SK-N-SH (cell line): ENCODE data around the gene C7orf25. TPM values are rescaled to one million over a fixed set of nuclear protein-coding genes. Genes with fewer than 3 reads are reported as not detected.

Experiments used
- CTCF ChIA-PET: fragments of 300-600, 350-600 bp; formaldehyde crosslinking; extraction: SDS; loops from one replicate; lab custom pipeline; 2021; lab: Yijun Ruan, JAX
- POLR2A ChIA-PET: fragments of 350-600 bp; sonication (Branson Sonifier 250); formaldehyde crosslinking; extraction: SDS; loops from one replicate; lab custom pipeline; 2020; ENCODE audit warnings: antibody characterized with exemption, inconsistent platforms; lab: Yijun Ruan, JAX
- DNase-seq: peaks from one replicate; pipeline ENCODE4 v3.0.0; 2012
- H2AFZ ChIP-seq: fragments of 200-600 bp; sonication (generic); 2 replicates; pipeline ENCODE4 v1.8.1; 2016; ENCODE audit warnings: antibody characterized with exemption, mild to moderate bottlenecking, low read depth
- H3F3A ChIP-seq: fragments of 200-600 bp; sonication (generic); replicated peaks from 2 replicates; pipeline ENCODE3; 2016; ENCODE audit warnings: antibody characterized with exemption, mild to moderate bottlenecking; ENCODE audit not compliant: insufficient read depth
- H3K27ac ChIP-seq, 2 experiments: fragments of 200-500 bp in 1 of 2; fragments of 200-600 bp in 1 of 2; sonication (Bioruptor generic) in 1 of 2; sonication (generic), shearing (Covaris generic) in 1 of 2; 2 replicates each; pipeline versions ENCODE4 v1.5.1 to v1.6.1; 2014 to 2016; ENCODE audit warnings: low read depth in 2 of 2, inconsistent platforms in 1 of 2, low read length in 1 of 2, mild to moderate bottlenecking in 1 of 2, mixed read lengths in 1 of 2
- H3K27me3 ChIP-seq: fragments of 200-600 bp; sonication (generic), shearing (Covaris generic); 2 replicates; pipeline ENCODE4 v1.6.1; 2016; ENCODE audit warnings: mixed run types; ENCODE audit not compliant: insufficient read depth
- H3K36me3 ChIP-seq, 2 experiments: fragments of 200-500 bp in 1 of 2; fragments of 200-600 bp in 1 of 2; sonication (Bioruptor generic) in 1 of 2; sonication (generic) in 1 of 2; replicated peaks in 1 of 2; 2 replicates each; pipeline versions ENCODE3 to v1.5.1; 2014 to 2016; ENCODE audit warnings: low read length in 1 of 2, mild to moderate bottlenecking in 1 of 2; ENCODE audit not compliant: insufficient read depth in 2 of 2, control insufficient read depth in 1 of 2
- H3K4me1 ChIP-seq, 2 experiments: fragments of 200-500 bp in 1 of 2; fragments of 200-600 bp in 1 of 2; sonication (Bioruptor generic) in 1 of 2; sonication (generic), shearing (Covaris generic) in 1 of 2; 2 replicates each; pipeline versions ENCODE4 v1.5.1 to v1.6.1; 2014 to 2016; ENCODE audit warnings: low read depth in 1 of 2, low read length in 1 of 2, mixed run types in 1 of 2; ENCODE audit not compliant: insufficient read depth in 2 of 2, control insufficient read depth in 1 of 2
- H3K4me2 ChIP-seq: fragments of 200-600 bp; sonication (generic), shearing (Covaris generic); 2 replicates; pipeline ENCODE4 v1.6.1; 2017; ENCODE audit warnings: mixed run types
- H3K4me3 ChIP-seq, 2 experiments: fragments of 200-500 bp in 1 of 2; fragments of 200-600 bp in 1 of 2; sonication (Bioruptor generic) in 1 of 2; sonication (generic), shearing (Covaris generic) in 1 of 2; 2 replicates each; pipeline versions ENCODE4 v1.5.1 to v1.8.1; 2014 to 2016; ENCODE audit warnings: low read depth in 2 of 2, inconsistent platforms in 1 of 2, low read length in 1 of 2, mild to moderate bottlenecking in 1 of 2, mixed read lengths in 1 of 2, moderate library complexity in 1 of 2
- H3K79me2 ChIP-seq: fragments of 200-600 bp; sonication (generic); 2 replicates; pipeline ENCODE4 v1.8.1; 2017; ENCODE audit warnings: mild to moderate bottlenecking; ENCODE audit not compliant: insufficient read depth
- H3K9ac ChIP-seq: fragments of 200-600 bp; sonication (generic); 2 replicates; pipeline ENCODE4 v1.6.1; 2017; ENCODE audit warnings: mixed run types
- H3K9me2 ChIP-seq: fragments of 200-600 bp; sonication (generic); 2 replicates; pipeline ENCODE4 v1.6.1; 2017; ENCODE audit warnings: mixed run types
- H3K9me3 ChIP-seq: fragments of 200-600 bp; sonication (generic); 2 replicates; pipeline ENCODE4 v1.6.1; 2017; ENCODE audit warnings: mixed run types, mild to moderate bottlenecking, moderate library complexity
- H4K20me1 ChIP-seq: fragments of 200-600 bp; sonication (generic); 2 replicates; pipeline ENCODE4 v1.6.1; 2017; ENCODE audit warnings: mild to moderate bottlenecking, mixed run types; ENCODE audit not compliant: insufficient read depth
- ELF1 ChIP-seq: IDR thresholded peaks from 2 replicates; pipeline ENCODE4 v1.4.0; 2012
- GATA2 ChIP-seq: sonication (generic); formaldehyde crosslinking; IDR thresholded peaks from 2 replicates; pipeline ENCODE4 v1.5.0; 2020; ENCODE audit warnings: mild to moderate bottlenecking, missing genetic modification reagents
- IRF3 ChIP-seq: fragments of 150-350 bp; IDR thresholded peaks from 2 replicates; pipeline ENCODE4 v1.6.1; 2016; ENCODE audit warnings: mild to moderate bottlenecking, low read depth, low read length
- MAX ChIP-seq: IDR thresholded peaks from 2 replicates; pipeline ENCODE4 v1.4.0; 2012; ENCODE audit warnings: low read depth
- MEF2A ChIP-seq: IDR thresholded peaks from 2 replicates; pipeline ENCODE4 v1.4.0; 2012; ENCODE audit warnings: low read depth, borderline replicate concordance
- MXI1 ChIP-seq: IDR thresholded peaks from 2 replicates; pipeline ENCODE4 v1.6.1; 2012; ENCODE audit warnings: mild to moderate bottlenecking, low read depth, low read length, improper control_type of control experiment
- NFIC ChIP-seq: IDR thresholded peaks from 2 replicates; pipeline ENCODE4 v1.4.0; 2012; ENCODE audit warnings: borderline replicate concordance
- POLR2AphosphoS5 ChIP-seq: IDR thresholded peaks from 2 replicates; pipeline ENCODE4 v1.6.1; 2012; ENCODE audit warnings: low read depth, low read length
- RAD21 ChIP-seq: IDR thresholded peaks from 2 replicates; pipeline ENCODE4 v1.6.1; 2012; ENCODE audit warnings: mild to moderate bottlenecking, low read length
- RCOR1 ChIP-seq: fragments of 150-350 bp; IDR thresholded peaks from 2 replicates; pipeline ENCODE4 v1.6.1; 2017; ENCODE audit warnings: antibody characterized with exemption, low read length
- RFX5 ChIP-seq: IDR thresholded peaks from 2 replicates; pipeline ENCODE4 v1.6.1; 2012; ENCODE audit warnings: mild to moderate bottlenecking, improper control_type of control experiment, low read length
- RXRA ChIP-seq: IDR thresholded peaks from 2 replicates; pipeline ENCODE4 v1.4.0; 2012; ENCODE audit warnings: low read depth, mild to moderate bottlenecking, borderline replicate concordance
- SIN3A ChIP-seq: IDR thresholded peaks from 2 replicates; pipeline ENCODE4 v1.6.1; 2012; ENCODE audit warnings: low read depth, mild to moderate bottlenecking, low read length, moderate library complexity, borderline replicate concordance
- SMC3 ChIP-seq: IDR thresholded peaks from 2 replicates; pipeline ENCODE4 v1.6.1; 2012; ENCODE audit warnings: low read depth, low read length, improper control_type of control experiment
- TAF1 ChIP-seq: IDR thresholded peaks from 2 replicates; pipeline ENCODE4 v1.6.1; 2012; ENCODE audit warnings: low read depth, mild to moderate bottlenecking, low read length, moderate library complexity, borderline replicate concordance
- TCF12 ChIP-seq: IDR thresholded peaks from 2 replicates; pipeline ENCODE4 v1.4.0; 2012
- USF1 ChIP-seq: IDR thresholded peaks from 2 replicates; pipeline ENCODE4 v1.4.0; 2012; ENCODE audit warnings: low read depth, borderline replicate concordance
- YY1 ChIP-seq: IDR thresholded peaks from 2 replicates; pipeline ENCODE4 v1.4.0; 2012; ENCODE audit warnings: low read depth, mild to moderate bottlenecking
- ZBTB33 ChIP-seq: IDR thresholded peaks from 2 replicates; pipeline ENCODE4 v1.4.0; 2012; ENCODE audit warnings: low read depth, borderline replicate concordance
- WGBS: methylation state at CpG from one replicate; pipeline ENCODE4 v1.1.6; 2017; ENCODE audit warnings: low lambda C conversion rate; 5-methylcytosine and 5-hydroxymethylcytosine counted together
- polyA plus RNA-seq, 3 experiments: library from polyadenylated mRNA; depleted of rRNA; stranded (reverse); fragments of >200 nt; gene quantifications; 2 replicates each; pipeline ENCODE4 v1.2.3, GENCODE V29; 2012

C7orf25 gene
- polyA plus RNA-seq, 1 of the 3 experiments (the other 2 are of a cell fraction) = 6.1 TPM

- no peaks in the 10 kb centered on the region for H4K20me1 ChIP-seq
- no peaks in the 10 kb centered on the region for H3K9me2 ChIP-seq
- WGBS = 56% methylated on average over 3 of the region's 3 CpGs
- H3K4me2 ChIP-seq = no peak overlapping the region
- H3K9ac ChIP-seq = no peak overlapping the region
- no peak overlapping the region for H2AFZ ChIP-seq
- no peaks in the 10 kb centered on the region for H3K27me3 ChIP-seq
- TF ChIP-seq MEF2A = no peak
- no peak for TF ChIP-seq YY1
- TF ChIP-seq ZBTB33 = no peak
- TF ChIP-seq MXI1 = no peak
- TF ChIP-seq IRF3 = no peak
- TF ChIP-seq POLR2AphosphoS5 = no peak
- TF ChIP-seq NFIC = no peak
- no peak for TF ChIP-seq RXRA
- no peak for TF ChIP-seq RCOR1
- no peak for TF ChIP-seq SMC3
- TF ChIP-seq MAX = no peak
- TF ChIP-seq TAF1 = no peak
- no peak for TF ChIP-seq RFX5
- TF ChIP-seq USF1 = no peak
- no peak for TF ChIP-seq GATA2 (CRISPR knock-in tag)
- TF ChIP-seq ELF1 = no peak
- no peak for TF ChIP-seq RAD21
- TF ChIP-seq TCF12 = no peak
- no peak for TF ChIP-seq SIN3A
- no peak overlapping the region for H3K4me3 ChIP-seq
- ChIA-PET CTCF (no interaction called here), POLR2A (no interaction called here)
- H3K36me3 ChIP-seq = no peaks in the 10 kb centered on the region
- no peaks in the 10 kb centered on the region for H3K4me1 ChIP-seq
- DNase-seq = no peak
- peaks cover 4% of the 10 kb centered on the region; the same call in 1 of the 2 replicates for H3K79me2 ChIP-seq
- no peaks in the 10 kb centered on the region for H3K9me3 ChIP-seq
- peaks cover 5% of the 10 kb centered on the region for H3F3A ChIP-seq
- H3K27ac ChIP-seq = no peak overlapping the region
Measured at GRCh38 chr7:42902331-42902730, 9.5 kb downstream of the C7orf25 start.
